SK-N-SH treated with all-trans-retinoic acid at 6 μM for 48 hours (cell line): ENCODE results near the gene PLA2G6.
A peak's percentile ranks its signal among the peaks of the same experiment; 100 is the strongest.

Experiments
- ATAC-seq: fragments of 200-7000 bp; cut with Tn5 transposase; 3 replicates; pipeline ENCODE4 v1.9.1; 2020; ENCODE audit warnings: mild to moderate bottlenecking, moderate library complexity
- ARNTL ChIP-seq: fragments of 450-650 bp; formaldehyde crosslinking; IDR thresholded peaks from 2 replicates; pipeline ENCODE4 v1.5.0; 2020; ENCODE audit warnings: low read depth, mild to moderate bottlenecking, moderate library complexity, borderline replicate concordance
- BACH2 ChIP-seq: fragments of 250-450 bp; sonication (Bioruptor Pico); IDR thresholded peaks from 2 replicates; pipeline ENCODE4 v1.9.0; 2021; ENCODE audit warnings: mild to moderate bottlenecking, borderline replicate concordance
- CSDC2 ChIP-seq: fragments of 250-450 bp; sonication (Bioruptor Pico); IDR thresholded peaks from 2 replicates; pipeline ENCODE4 v1.5.0; 2020; ENCODE audit warnings: mild to moderate bottlenecking, moderate library complexity
- ESRRG ChIP-seq: fragments of 250-450 bp; sonication (Bioruptor Pico); IDR thresholded peaks from 2 replicates; pipeline ENCODE4 v1.6.1; 2021; ENCODE audit warnings: mild to moderate bottlenecking
- GLIS3 ChIP-seq: fragments of 250-450 bp; sonication (Bioruptor Pico); IDR thresholded peaks from 2 replicates; pipeline ENCODE4 v1.5.0; 2020; ENCODE audit warnings: mild to moderate bottlenecking, moderate library complexity
- ISL1 ChIP-seq: fragments of 250-450 bp; sonication (Bioruptor Pico); IDR thresholded peaks from 2 replicates; pipeline ENCODE4 v2.1.2; 2022; ENCODE audit warnings: mild to moderate bottlenecking, moderate library complexity
- OSR1 ChIP-seq: fragments of 250-450 bp; sonication (Bioruptor Pico); IDR thresholded peaks from 2 replicates; pipeline ENCODE4 v1.8.0; 2022; ENCODE audit warnings: moderate library complexity, mild to moderate bottlenecking, inconsistent platforms
- PPARA ChIP-seq: fragments of 250-450 bp; sonication (Bioruptor Pico); IDR thresholded peaks from 2 replicates; pipeline ENCODE4 v1.5.0; 2020; ENCODE audit warnings: mild to moderate bottlenecking, borderline replicate concordance
- RARB ChIP-seq: fragments of 250-450 bp; sonication (Bioruptor Pico); IDR thresholded peaks from 2 replicates; pipeline ENCODE4 v1.8.0; 2021; ENCODE audit warnings: mild to moderate bottlenecking, moderate library complexity
- SNAI2 ChIP-seq: fragments of 250-450 bp; sonication (Bioruptor Pico); IDR thresholded peaks from 2 replicates; pipeline ENCODE4 v1.5.0; 2020; ENCODE audit warnings: mild to moderate bottlenecking, moderate library complexity
- TOX ChIP-seq: fragments of 250-450 bp; sonication (Bioruptor Pico); IDR thresholded peaks from 2 replicates; pipeline ENCODE4 v1.8.0; 2021; ENCODE audit warnings: mild to moderate bottlenecking, moderate library complexity, borderline replicate concordance
- ZC3H10 ChIP-seq: fragments of 250-450 bp; sonication (Bioruptor Pico); IDR thresholded peaks from 2 replicates; pipeline ENCODE4 v1.5.1; 2021; ENCODE audit warnings: mild to moderate bottlenecking, moderate library complexity
- ZFP3 ChIP-seq: fragments of 250-450 bp; sonication (Bioruptor Pico); IDR thresholded peaks from 2 replicates; pipeline ENCODE4 v1.5.0; 2020; ENCODE audit warnings: mild to moderate bottlenecking, moderate library complexity
- ZFP30 ChIP-seq: fragments of 450-650 bp; formaldehyde crosslinking; IDR thresholded peaks from 2 replicates; pipeline ENCODE4 v1.5.0; 2022; ENCODE audit warnings: mild to moderate bottlenecking, moderate library complexity
- ZNF8 ChIP-seq: fragments of 450-650 bp; formaldehyde crosslinking; IDR thresholded peaks from 2 replicates; pipeline ENCODE4 v1.5.0; 2020; ENCODE audit warnings: mild to moderate bottlenecking, moderate library complexity
- TF ChIP-seq, protein P1 (sequence below): fragments of 250-450 bp; sonication (Bioruptor Pico); IDR thresholded peaks from 2 replicates; pipeline ENCODE4 v1.8.0; 2021; ENCODE audit warnings: low read depth, mild to moderate bottlenecking, moderate library complexity, borderline replicate concordance
- TF ChIP-seq, protein P2 (sequence below): fragments of 250-450 bp; sonication (Bioruptor Pico); IDR thresholded peaks from 2 replicates; pipeline ENCODE4 v1.8.0; 2020; ENCODE audit warnings: mild to moderate bottlenecking, moderate library complexity, borderline replicate concordance
- TF ChIP-seq, protein P3 (sequence below): fragments of 250-450 bp; sonication (Bioruptor Pico); IDR thresholded peaks from 2 replicates; pipeline ENCODE4 v1.5.1; 2020; ENCODE audit warnings: low read depth, mild to moderate bottlenecking, moderate library complexity
- TF ChIP-seq, protein P4 (sequence below): fragments of 250-450 bp; sonication (Bioruptor Pico); IDR thresholded peaks from 2 replicates; pipeline ENCODE4 v1.5.1; 2021; ENCODE audit warnings: mild to moderate bottlenecking, moderate library complexity

Gene PLA2G6

DNA sequence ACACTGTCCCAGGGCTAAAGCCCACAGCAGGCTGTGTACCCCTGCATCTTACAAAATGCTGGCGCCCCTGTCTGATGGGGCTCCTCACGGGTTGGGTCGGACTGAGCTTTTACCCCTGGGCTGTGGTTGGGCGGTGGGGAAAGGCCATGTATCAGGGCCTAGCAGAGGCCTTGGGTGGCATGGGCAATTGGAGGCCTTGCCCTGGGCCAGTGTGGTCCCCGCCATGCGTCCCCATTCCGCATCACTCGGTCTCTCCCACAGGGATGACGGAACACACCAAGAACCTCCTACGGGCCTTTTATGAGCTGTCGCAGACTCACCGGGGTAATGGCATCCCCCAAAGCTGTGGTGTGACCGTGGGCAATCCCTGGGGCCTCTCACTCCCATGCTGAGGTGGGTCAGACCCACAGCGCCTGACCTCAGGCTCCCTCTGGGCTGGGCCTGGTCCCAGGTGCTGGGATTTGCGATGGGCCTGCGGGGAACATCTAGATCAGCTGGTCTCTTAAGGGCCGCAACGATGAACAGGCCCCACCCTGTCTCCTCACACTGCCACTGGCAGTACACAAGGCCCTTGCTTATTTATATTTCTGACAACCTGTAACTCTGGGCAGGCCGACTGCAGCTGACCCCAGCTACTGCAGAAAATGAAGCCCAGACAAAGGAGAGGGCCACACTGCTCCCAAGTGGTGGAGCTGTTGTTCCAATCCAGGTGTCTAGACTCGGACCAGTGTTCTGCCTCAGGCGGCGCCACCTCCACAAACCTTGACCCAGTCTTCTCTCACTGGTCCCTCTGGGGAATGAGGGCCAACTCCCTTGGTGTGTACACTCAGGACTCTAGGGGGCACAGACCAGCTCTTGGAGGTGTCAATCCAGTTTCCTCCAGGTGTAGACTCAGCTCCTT is 110.0 kb downstream of the PLA2G6 start (continued):
- TF ChIP-seq, protein P1, sequence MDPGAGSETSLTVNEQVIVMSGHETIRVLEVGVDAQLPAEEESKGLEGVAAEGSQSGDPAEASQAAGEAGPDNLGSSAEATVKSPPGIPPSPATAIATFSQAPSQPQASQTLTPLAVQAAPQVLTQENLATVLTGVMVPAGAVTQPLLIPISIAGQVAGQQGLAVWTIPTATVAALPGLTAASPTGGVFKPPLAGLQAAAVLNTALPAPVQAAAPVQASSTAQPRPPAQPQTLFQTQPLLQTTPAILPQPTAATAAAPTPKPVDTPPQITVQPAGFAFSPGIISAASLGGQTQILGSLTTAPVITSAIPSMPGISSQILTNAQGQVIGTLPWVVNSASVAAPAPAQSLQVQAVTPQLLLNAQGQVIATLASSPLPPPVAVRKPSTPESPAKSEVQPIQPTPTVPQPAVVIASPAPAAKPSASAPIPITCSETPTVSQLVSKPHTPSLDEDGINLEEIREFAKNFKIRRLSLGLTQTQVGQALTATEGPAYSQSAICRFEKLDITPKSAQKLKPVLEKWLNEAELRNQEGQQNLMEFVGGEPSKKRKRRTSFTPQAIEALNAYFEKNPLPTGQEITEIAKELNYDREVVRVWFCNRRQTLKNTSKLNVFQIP, result no peak

DNA sequence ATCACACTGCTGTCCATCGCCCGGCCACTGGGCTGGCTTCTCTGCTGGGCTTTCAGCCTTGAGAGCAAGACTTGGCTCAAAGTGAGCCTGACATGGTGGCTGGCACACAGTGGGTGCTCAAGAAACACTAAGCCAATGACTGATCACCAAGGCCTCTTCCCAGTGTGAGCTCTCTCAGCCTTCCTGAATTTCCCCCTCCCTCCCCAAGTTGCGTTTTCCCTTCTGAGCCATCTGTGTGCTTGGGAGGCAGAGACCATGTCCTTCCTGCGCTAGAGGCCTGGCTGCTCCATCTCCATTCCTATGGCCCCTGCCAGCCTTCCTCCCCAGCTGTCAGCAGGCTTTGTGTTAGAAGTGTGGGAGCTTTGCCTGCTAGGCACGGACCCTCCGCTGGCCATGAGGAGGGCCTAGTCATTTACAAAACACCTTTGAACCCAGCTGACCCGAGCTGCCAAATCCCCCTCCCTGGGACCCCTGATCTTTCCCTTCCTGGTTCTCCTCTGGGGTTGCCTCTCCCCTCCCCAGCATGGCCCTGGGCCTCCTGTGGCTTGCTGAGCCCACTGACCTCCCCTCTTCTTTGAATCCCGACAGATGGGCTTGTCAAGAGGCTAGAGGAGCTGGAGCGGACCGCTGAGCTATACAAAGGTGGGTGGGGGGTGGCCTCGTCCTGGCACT is 111.2 kb downstream of the PLA2G6 start:
- no peak for ATAC-seq
- no peak for TF ChIP-seq ZNF8 (CRISPR knock-in tag)
- no peak for TF ChIP-seq ISL1 (CRISPR knock-in tag)
- TF ChIP-seq, protein P1, result no peak
- TF ChIP-seq ARNTL, result no peak
- no peak for TF ChIP-seq GLIS3 (CRISPR knock-in tag)
- no peak for TF ChIP-seq CSDC2
- TF ChIP-seq ZC3H10 (CRISPR knock-in tag), result no peak
- TF ChIP-seq SNAI2 (CRISPR knock-in tag), result no peak
- TF ChIP-seq, protein P2, sequence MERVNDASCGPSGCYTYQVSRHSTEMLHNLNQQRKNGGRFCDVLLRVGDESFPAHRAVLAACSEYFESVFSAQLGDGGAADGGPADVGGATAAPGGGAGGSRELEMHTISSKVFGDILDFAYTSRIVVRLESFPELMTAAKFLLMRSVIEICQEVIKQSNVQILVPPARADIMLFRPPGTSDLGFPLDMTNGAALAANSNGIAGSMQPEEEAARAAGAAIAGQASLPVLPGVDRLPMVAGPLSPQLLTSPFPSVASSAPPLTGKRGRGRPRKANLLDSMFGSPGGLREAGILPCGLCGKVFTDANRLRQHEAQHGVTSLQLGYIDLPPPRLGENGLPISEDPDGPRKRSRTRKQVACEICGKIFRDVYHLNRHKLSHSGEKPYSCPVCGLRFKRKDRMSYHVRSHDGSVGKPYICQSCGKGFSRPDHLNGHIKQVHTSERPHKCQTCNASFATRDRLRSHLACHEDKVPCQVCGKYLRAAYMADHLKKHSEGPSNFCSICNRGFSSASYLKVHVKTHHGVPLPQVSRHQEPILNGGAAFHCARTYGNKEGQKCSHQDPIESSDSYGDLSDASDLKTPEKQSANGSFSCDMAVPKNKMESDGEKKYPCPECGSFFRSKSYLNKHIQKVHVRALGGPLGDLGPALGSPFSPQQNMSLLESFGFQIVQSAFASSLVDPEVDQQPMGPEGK (CRISPR knock-in tag), result no peak
- TF ChIP-seq TOX (CRISPR knock-in tag), result no peak
- no peak for TF ChIP-seq ZFP3 (CRISPR knock-in tag)
- no peak for TF ChIP-seq OSR1 (CRISPR knock-in tag)
- TF ChIP-seq, protein P3, sequence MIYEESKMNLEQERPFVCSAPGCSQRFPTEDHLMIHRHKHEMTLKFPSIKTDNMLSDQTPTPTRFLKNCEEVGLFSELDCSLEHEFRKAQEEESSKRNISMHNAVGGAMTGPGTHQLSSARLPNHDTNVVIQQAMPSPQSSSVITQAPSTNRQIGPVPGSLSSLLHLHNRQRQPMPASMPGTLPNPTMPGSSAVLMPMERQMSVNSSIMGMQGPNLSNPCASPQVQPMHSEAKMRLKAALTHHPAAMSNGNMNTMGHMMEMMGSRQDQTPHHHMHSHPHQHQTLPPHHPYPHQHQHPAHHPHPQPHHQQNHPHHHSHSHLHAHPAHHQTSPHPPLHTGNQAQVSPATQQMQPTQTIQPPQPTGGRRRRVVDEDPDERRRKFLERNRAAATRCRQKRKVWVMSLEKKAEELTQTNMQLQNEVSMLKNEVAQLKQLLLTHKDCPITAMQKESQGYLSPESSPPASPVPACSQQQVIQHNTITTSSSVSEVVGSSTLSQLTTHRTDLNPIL (CRISPR knock-in tag), result no peak
- no peak for TF ChIP-seq BACH2 (CRISPR knock-in tag)

DNA sequence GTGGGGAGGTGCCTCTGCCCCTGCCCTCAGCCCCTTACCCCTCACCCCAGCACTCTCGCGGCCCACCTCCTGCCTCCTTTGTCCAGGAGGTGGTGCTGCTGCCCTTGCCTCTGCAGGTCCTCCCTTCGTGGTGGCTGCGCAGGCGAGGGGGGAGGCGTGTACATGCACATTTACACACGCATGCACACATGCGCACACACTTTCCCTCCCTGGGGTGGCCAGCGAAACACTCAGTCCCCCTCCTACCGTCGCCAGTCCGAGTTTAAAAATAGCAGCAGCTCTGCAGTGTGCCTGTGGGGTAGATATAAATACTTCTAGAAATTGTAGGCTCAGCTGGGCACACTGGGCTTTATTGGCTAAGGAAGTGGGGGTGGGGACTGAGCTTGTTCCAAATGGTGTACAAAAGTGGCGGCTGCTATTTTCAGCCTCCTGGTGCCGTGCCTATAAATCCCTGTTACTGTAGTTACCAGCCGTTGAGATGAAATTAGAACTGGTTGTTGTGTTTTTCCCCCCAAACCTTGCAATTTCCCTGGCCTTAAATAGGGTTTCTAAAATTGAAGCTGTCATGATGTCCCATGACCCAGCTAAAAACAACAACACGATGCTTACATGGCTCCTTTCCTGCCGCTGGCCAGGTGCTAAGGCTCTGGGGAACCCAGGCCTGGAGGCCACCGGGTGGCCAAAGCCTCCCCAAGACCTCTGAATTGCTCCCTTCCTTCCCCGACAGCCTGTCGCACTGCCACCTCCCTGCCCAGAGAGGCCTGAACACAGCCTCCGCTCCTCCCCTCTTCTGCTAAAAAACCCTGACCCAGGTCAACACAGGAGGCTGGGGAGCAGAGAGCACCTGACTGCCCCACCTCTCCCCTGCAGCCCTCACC is 112.0 kb downstream of the PLA2G6 start:
- TF ChIP-seq, protein P3 (CRISPR knock-in tag), result no peak
- TF ChIP-seq OSR1 (CRISPR knock-in tag) (no peak), SNAI2 (CRISPR knock-in tag) (no peak), ZNF8 (CRISPR knock-in tag) (no peak), ARNTL (no peak), ESRRG (CRISPR knock-in tag) (no peak), RARB (CRISPR knock-in tag) (no peak), ZFP3 (CRISPR knock-in tag) (no peak), BACH2 (CRISPR knock-in tag) (no peak), ZFP30 (CRISPR knock-in tag) (no peak), PPARA (no peak), ISL1 (CRISPR knock-in tag) (no peak)
- TF ChIP-seq, protein P1, result no peak
- TF ChIP-seq, protein P4, sequence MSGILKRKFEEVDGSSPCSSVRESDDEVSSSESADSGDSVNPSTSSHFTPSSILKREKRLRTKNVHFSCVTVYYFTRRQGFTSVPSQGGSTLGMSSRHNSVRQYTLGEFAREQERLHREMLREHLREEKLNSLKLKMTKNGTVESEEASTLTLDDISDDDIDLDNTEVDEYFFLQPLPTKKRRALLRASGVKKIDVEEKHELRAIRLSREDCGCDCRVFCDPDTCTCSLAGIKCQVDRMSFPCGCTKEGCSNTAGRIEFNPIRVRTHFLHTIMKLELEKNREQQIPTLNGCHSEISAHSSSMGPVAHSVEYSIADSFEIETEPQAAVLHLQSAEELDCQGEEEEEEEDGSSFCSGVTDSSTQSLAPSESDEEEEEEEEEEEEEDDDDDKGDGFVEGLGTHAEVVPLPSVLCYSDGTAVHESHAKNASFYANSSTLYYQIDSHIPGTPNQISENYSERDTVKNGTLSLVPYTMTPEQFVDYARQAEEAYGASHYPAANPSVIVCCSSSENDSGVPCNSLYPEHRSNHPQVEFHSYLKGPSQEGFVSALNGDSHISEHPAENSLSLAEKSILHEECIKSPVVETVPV (CRISPR knock-in tag), result no peak
- TF ChIP-seq, protein P2 (CRISPR knock-in tag), result no peak
- peak; percentile 44; the same call in 1 of the 3 replicates for ATAC-seq
